Measurements from ENCODE around the gene GABRD.

DNA sequence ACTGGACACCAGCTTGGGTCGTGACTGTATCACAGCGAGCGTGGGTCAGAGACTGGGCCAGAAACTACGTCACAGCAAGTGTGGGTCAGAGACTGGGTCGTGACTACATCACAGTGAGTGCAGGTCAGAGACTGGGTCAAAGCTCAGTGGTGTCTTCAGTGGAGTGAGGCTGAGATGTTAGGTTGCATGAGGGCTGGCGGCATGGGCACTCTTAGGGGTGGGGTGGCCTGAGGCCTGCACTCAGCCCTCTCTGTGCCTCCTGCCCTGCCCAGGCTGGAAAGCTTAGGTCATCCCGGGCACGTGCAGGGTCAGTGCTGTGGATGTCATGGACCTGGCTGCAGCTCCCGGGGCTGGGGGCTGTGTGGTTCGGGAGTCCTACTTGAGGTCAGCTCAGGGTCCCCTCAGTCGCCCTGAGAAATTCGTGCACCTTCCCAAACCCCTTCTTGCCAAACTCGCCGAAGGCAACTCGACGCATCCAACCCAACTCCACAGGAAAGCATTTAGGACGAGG is 34.5 kb upstream of the GABRD start:
- TF ChIP-seq, protein P1, sequence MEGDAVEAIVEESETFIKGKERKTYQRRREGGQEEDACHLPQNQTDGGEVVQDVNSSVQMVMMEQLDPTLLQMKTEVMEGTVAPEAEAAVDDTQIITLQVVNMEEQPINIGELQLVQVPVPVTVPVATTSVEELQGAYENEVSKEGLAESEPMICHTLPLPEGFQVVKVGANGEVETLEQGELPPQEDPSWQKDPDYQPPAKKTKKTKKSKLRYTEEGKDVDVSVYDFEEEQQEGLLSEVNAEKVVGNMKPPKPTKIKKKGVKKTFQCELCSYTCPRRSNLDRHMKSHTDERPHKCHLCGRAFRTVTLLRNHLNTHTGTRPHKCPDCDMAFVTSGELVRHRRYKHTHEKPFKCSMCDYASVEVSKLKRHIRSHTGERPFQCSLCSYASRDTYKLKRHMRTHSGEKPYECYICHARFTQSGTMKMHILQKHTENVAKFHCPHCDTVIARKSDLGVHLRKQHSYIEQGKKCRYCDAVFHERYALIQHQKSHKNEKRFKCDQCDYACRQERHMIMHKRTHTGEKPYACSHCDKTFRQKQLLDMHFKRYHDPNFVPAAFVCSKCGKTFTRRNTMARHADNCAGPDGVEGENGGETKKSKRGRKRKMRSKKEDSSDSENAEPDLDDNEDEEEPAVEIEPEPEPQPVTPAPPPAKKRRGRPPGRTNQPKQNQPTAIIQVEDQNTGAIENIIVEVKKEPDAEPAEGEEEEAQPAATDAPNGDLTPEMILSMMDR (IDR thresholded peaks at IDR 0.05) = no peak
- TF ChIP-seq POLR2A (IDR thresholded peaks at IDR 0.05) = no peak
